ENCODE data around the gene NYAP2. TPM values are rescaled to one million over a fixed set of nuclear protein-coding genes. Genes with fewer than 3 reads are reported as not detected.

Gene NYAP2
- total RNA-seq, 4 donors from 2014 or later, result 0.14 TPM; not detected in 3

GRCh38 chr2:225678792-225679191, 279.3 kb downstream of the NYAP2 start:
- H3K4me3 ChIP-seq, result no peak overlapping the region
- TF ChIP-seq EP300 (IDR thresholded peaks at IDR 0.05; ENCODE audit: low read depth), result no peak
- TF ChIP-seq POLR2A (IDR thresholded peaks at IDR 0.05), result no peak
- no peak for TF ChIP-seq POLR2AphosphoS5 (IDR thresholded peaks at IDR 0.05)
- TF ChIP-seq CTCF (IDR thresholded peaks at IDR 0.05), result no peak
- intact Hi-C loops (cut with DNase I; ENCODE audit: low total_unique reads) (loop anchor here (10.0 kb wide), 1 partner anchor 206 kb away; no protein-coding TSS in a partner anchor), in situ Hi-C loops (cut with MboI; ENCODE audit: low pct_ligation_motif_present in 1 of 4, low pct_unique_long_range_greater_than_20kb in 1 of 4, low sequenced_read_pairs in 3 of 4) (loop anchor here in 2 of 4 donors (10.0 kb wide), 3 partner anchors 1126 to 1306 kb away; no protein-coding TSS in a partner anchor)
- H3K27me3 ChIP-seq, result no peaks in the 10 kb centered on the region
- no peaks in the 10 kb centered on the region for H3K9me3 ChIP-seq
- DNase-seq, result no peak
- no peaks in the 10 kb centered on the region for H3K36me3 ChIP-seq
- H3K27ac ChIP-seq, result no peak overlapping the region
- H3K4me1 ChIP-seq, result no peaks in the 10 kb centered on the region

GRCh38 chr2:225683258-225683657, 283.7 kb downstream of the NYAP2 start:
- intact Hi-C loops (cut with DNase I; ENCODE audit: low total_unique reads) (no loop called here), in situ Hi-C loops (cut with MboI; ENCODE audit: low pct_ligation_motif_present in 1 of 4, low pct_unique_long_range_greater_than_20kb in 1 of 4, low sequenced_read_pairs in 3 of 4) (no loop called here)
- Histone ChIP-seq H3K36me3 (no peaks in the 10 kb centered on the region), H3K27me3 (no peaks in the 10 kb centered on the region), H3K9me3 (no peaks in the 10 kb centered on the region), H3K27ac (no peak overlapping the region), H3K4me3 (no peak overlapping the region), H3K4me1 (no peaks in the 10 kb centered on the region)
- WGBS, 2 donors (ENCODE audit: low coverage in 1 of 2), result 65 to 70% methylated on average over 2 of the region's 2 CpGs
- TF ChIP-seq EP300 (IDR thresholded peaks at IDR 0.05; ENCODE audit: low read depth) (no peak), POLR2A (IDR thresholded peaks at IDR 0.05) (no peak), CTCF (IDR thresholded peaks at IDR 0.05) (no peak), POLR2AphosphoS5 (IDR thresholded peaks at IDR 0.05) (no peak)
- no peak for DNase-seq

- no peak overlapping the region for H3K27ac ChIP-seq
- H3K9me3 ChIP-seq, result no peaks in the 10 kb centered on the region
- no peaks in the 10 kb centered on the region for H3K36me3 ChIP-seq
- intact Hi-C loops (cut with DNase I; ENCODE audit: low total_unique reads) (no loop called here), in situ Hi-C loops (cut with MboI; ENCODE audit: low pct_ligation_motif_present in 1 of 4, low pct_unique_long_range_greater_than_20kb in 1 of 4, low sequenced_read_pairs in 3 of 4) (no loop called here)
- TF ChIP-seq CTCF (IDR thresholded peaks at IDR 0.05), result no peak
- TF ChIP-seq EP300 (IDR thresholded peaks at IDR 0.05; ENCODE audit: low read depth), result no peak
- TF ChIP-seq POLR2AphosphoS5 (IDR thresholded peaks at IDR 0.05), result no peak
- TF ChIP-seq POLR2A (IDR thresholded peaks at IDR 0.05), result no peak
- no peaks in the 10 kb centered on the region for H3K4me1 ChIP-seq
- H3K4me3 ChIP-seq, result no peak overlapping the region
- 59 to 61% methylated on average over 1 of the region's 1 CpG for WGBS, 2 donors (ENCODE audit: low coverage in 1 of 2)
- DNase-seq, result no peak
- no peaks in the 10 kb centered on the region for H3K27me3 ChIP-seq
These were observed 290.6 kb downstream of the NYAP2 start for GRCh38 chr2:225690153-225690552.

GRCh38 chr2:225691711-225692110, 292.2 kb downstream of the NYAP2 start:
- H3K27me3 ChIP-seq, result no peaks in the 10 kb centered on the region
- no peak for DNase-seq
- H3K36me3 ChIP-seq, result no peaks in the 10 kb centered on the region
- no peak overlapping the region for H3K4me3 ChIP-seq
- in situ Hi-C loops (cut with MboI; ENCODE audit: low pct_ligation_motif_present in 1 of 4, low pct_unique_long_range_greater_than_20kb in 1 of 4, low sequenced_read_pairs in 3 of 4) (no loop called here), intact Hi-C loops (cut with DNase I; ENCODE audit: low total_unique reads) (no loop called here)
- WGBS, 2 donors (ENCODE audit: low coverage in 1 of 2), result 71 to 92% methylated on average over 3 of the region's 3 CpGs
- no peaks in the 10 kb centered on the region for H3K4me1 ChIP-seq
- H3K27ac ChIP-seq, result no peak overlapping the region
- H3K9me3 ChIP-seq, result no peaks in the 10 kb centered on the region
- TF ChIP-seq POLR2A (IDR thresholded peaks at IDR 0.05) (no peak), EP300 (IDR thresholded peaks at IDR 0.05; ENCODE audit: low read depth) (no peak), CTCF (IDR thresholded peaks at IDR 0.05) (no peak), POLR2AphosphoS5 (IDR thresholded peaks at IDR 0.05) (no peak)

Data from transverse colon (tissue), 4 donors.